GM21717 (cell line): ENCODE measurements around the gene PACS1.

ENCODE experiments used
- ATAC-seq: cut with Tn5 transposase; IDR thresholded peaks from one replicate; pipeline ENCODE4 v1.9.1; 2021; ENCODE audit warnings: mild to moderate bottlenecking, moderate library complexity; ENCODE audit not compliant: unreplicated experiment

The PACS1 gene

GRCh38 chr11:66176650-66177049 is 106.6 kb downstream of the PACS1 start:
- ATAC-seq: no peak

GRCh38 chr11:66178183-66178582 is 108.1 kb downstream of the PACS1 start:
- no peak for ATAC-seq

DNA sequence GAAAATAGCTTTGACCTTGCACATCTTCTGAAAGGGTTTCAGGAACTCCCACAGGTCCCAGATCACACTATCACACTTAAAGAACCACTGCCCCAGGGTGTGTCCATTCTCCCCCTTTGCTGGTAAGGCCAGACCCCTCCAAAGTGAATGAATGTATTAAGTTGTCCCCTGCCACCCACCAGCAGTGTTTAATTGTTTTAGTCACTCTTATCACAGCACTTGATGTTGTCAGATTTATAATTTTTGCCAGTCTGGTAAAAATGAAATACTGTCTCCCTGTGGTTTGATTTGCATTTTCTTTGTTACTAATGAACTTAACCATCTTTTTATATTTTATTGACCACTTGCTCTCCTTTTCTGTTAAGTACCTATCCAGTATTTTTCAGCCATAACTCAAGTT is 108.8 kb downstream of the PACS1 start:
- no peak for ATAC-seq

- no peak for ATAC-seq
Observed at GRCh38 chr11:66181632-66182315, 111.7 kb downstream of the PACS1 start.

GRCh38 chr11:66183494-66184048 is 113.5 kb downstream of the PACS1 start:
- ATAC-seq: no peak

DNA sequence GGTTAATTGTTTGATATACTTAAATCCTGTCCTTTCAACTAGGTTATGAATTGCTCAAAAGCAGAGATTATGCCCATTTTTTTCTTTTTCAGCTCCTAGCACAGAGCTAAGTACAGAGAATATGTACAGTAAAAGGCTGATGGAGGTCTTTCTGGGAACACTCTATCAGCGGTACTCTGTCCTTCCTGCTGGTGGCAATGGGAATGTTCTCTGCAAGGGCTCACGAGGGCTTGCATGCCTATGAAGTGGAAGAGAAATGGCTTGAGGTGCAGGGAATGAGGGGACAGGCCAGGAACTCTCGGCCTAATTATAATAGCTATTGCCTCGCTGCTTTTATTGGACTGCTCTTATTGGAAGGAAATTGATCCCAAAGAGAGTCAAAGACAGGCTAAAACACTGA is 114.7 kb downstream of the PACS1 start:
- no peak for ATAC-seq

GRCh38 chr11:66186470-66186869 is 116.4 kb downstream of the PACS1 start:
- ATAC-seq: no peak

DNA sequence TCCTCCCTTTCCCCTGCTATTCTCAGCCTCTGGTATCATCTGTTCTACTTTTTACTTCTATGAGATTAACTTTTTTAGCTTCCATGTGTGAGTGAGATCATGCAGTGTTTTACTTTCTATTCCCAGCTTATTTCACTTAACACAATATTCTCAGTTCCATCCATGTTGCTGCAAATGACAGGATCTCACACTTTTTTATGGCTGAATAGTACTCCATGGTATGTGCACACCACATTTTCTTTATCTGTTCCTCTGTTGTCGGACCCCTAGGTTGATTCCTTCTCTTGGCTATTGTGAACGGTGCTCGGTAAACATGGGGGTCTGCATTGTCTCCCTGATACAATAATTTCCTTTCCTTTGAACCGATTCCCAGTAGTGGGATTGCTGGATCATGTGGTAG is 117.4 kb downstream of the PACS1 start:
- ATAC-seq: no peak

- ATAC-seq: no peak
Observed at GRCh38 chr11:66188580-66188979, 118.5 kb downstream of the PACS1 start.

DNA sequence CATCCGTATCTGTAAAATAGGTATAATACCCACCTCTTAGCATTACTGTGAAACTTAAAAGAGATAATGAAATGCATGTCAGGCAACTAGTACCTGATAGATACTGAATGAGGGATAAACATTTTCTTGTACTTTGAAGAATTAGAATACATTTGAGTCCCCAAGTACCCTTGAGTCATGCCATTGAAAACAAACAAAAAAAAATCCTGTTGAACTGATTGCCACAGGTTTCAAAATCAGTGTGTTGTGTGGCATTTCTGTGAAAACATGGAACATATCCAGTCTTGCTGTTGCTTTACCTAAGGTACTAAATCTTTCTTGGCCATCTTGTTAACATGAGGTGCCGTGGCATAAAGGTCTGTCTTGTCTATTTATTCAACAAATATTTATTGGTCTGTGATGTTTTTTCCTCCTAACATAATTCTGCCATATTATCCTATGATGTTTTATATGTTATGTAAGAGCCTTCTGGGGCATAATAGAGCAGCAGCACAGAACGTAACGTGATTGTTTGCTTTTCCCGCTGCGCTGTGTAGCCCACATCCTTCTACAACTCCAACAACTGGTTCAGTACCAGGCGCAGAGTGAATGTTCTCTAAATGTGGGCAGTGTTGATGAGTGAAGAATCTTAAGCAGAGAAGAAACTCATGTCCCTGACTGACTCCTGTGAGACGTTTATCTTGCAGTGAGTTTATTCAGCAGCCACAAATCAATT is 119.1 kb downstream of the PACS1 start:
- no peak for ATAC-seq

DNA sequence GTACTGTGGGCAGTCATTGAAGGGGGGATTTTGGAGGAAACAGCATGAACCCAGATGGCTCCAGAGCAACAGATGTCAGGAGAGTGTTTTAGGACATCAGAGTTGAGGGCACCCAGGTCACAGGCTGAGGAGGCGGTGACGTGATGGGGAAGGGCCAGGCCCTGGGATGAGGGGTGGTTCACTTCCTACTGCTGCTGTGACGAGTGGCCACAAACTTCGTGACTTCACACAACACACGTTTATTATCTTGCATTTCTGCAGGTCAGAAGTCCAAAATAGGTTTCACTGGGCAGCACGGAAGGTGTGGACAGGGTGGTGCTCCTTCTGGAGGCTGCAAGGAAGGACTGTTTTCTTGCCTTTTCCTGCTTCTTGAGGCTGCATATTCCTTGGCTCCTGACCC is 120.7 kb downstream of the PACS1 start:
- ATAC-seq: no peak

DNA sequence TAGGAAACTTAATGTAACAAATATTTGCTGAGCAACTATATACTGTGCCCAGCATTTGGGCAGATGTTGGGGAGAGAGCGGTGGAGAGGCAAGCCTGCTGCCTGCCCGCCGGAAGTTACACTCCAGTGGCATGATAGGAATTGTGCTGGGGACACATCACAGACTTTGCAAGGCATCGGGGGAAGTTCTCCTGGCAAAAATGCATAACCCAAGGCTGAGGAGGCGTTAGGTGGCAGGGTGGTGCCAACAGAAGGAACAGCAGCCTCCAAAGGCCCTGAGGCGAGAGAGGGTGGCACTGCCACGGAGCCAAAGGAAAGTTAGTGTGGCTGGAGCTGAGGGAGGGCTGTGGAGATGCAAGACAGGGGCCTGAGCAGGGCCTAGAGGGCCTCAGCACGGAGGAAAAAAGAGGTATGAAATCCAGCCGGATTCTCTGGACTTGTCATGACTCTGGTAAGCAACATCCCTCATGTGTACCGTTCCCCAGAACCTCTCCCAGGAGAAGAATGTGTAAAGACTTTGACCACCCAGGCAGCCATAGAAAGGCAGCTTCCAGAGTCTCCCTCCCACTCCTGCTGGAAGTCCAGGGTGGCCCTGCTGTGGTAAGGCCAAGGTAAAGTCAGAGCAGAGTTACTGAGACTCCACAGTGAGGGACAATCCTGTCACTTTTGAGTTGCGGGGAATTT is 122.2 kb downstream of the PACS1 start:
- ATAC-seq: no peak

DNA sequence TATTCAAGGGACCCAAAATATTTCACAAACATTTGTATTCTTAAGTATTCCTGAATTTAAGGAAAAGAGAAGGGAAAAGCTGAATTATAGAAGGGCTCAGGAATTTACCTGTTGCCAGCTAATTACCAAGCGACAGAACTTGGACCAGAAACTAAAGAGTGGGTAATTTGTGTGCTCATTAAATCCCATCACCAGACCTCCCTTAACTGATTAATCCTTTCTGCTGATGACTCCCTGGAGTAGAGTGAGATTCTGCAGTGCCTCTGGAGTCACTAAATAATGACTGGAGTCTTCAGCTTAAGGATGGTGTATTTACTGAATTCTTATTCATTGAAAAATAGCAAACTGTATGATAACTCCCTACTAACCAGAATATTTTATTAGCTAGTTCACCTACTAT is 124.3 kb downstream of the PACS1 start:
- ATAC-seq: no peak

DNA sequence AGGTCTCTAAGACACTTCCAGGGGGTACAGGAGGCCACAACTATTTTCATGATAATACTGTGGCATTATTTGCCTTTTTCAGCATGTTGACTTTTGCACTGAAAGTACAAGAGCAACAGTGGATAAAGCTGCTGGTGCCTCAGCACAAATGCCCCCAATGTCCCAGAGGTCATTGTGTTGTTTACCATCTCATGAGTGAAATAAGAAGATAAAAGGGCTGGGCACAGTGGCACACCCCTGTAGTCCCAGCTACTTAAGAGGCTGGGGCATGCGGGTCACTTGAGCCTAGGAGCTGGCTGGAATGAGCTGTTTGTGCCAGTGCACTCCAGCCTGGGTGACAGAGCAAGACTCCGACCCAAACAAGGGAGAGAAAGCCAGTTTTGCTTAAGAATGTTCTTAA is 125.8 kb downstream of the PACS1 start:
- ATAC-seq: no peak

- ATAC-seq: no peak
Observed at GRCh38 chr11:66203847-66204246, 133.8 kb downstream of the PACS1 start.

- no peak for ATAC-seq
Observed at GRCh38 chr11:66204412-66204811, 134.3 kb downstream of the PACS1 start.

GRCh38 chr11:66207816-66208215 is 137.7 kb downstream of the PACS1 start:
- no peak for ATAC-seq

- ATAC-seq: no peak
Observed at GRCh38 chr11:66211100-66211499, 141.0 kb downstream of the PACS1 start.

- no peak for ATAC-seq
Observed at GRCh38 chr11:66216911-66217310, 146.8 kb downstream of the PACS1 start.

DNA sequence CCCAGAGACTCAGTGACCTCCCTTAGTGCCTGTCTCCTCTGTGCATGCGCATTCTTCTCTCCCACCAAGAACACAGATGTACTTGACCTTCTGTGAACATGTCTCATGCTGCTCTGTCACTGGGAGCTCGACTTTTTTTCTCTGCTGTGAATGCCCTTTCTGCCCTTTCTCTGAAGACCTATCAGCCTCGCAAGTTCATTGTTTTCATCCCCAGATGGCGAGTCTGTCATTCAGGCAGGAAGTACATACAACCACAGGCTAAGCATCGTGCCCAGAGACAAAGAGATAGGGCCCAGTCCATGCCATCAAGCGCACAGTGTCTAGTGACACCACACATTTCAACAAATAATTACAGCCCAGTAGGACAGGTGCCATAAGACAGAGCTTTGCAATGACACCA is 148.0 kb downstream of the PACS1 start:
- no peak for ATAC-seq

GRCh38 chr11:66218846-66219620 is 149.0 kb downstream of the PACS1 start:
- no peak for ATAC-seq
